SK-N-SH (cell line): ENCODE data around the gene GOLPH3.

Experiments used
- GABPA ChIP-seq: IDR thresholded peaks from 2 replicates; pipeline ENCODE4 v1.4.0; 2012; ENCODE audit warnings: low read depth, mild to moderate bottlenecking
- POLR2AphosphoS5 ChIP-seq: IDR thresholded peaks from 2 replicates; pipeline ENCODE4 v1.6.1; 2012; ENCODE audit warnings: low read depth, low read length

DNA sequence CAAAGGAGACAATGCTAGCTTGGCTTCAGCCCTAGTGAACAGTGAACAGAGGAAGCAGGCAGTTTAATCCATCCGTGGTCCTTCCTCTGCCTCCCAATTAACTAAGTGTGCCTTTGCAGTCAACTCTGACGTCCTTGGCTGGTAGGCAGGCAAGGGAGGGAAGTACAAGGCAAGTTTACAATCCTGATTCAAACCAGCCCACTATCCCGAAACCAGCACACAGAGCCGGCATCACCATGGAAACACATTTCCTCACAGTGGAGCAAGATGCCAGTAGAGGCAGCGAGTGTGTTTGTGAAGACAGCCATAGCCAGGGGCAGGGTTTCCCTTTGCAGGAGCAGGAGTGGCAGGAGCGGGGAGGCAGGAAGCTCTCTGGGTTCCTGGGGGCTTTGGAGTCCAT is 73.9 kb downstream of the GOLPH3 start:
- no peak for TF ChIP-seq GABPA
- TF ChIP-seq POLR2AphosphoS5, result no peak
